IMR-90 (cell line): Measurements from ENCODE around the gene CEBPE. TPM values are rescaled to one million over a fixed set of nuclear protein-coding genes. Genes with fewer than 3 reads are reported as not detected.

Experiments
- microRNA-seq, 2 experiments: library from miRNA; stranded (forward) in 1 of 2; unstranded in 1 of 2; fragments of 10-50 nt in 1 of 2; fragments of <30 nt in 1 of 2; gene quantifications in 1 of 2; microRNA quantifications in 1 of 2; one replicate each; pipeline versions ENCODE3 to v1.1.0; 2013 to 2020; ENCODE audit not compliant: insufficient read depth in 1 of 2, insufficient read length in 1 of 2, unreplicated experiment in 1 of 2
- polyA plus RNA-seq, 3 experiments: library from polyadenylated mRNA; depleted of rRNA; stranded (reverse); fragments of >200 nt; gene quantifications; 2 replicates each; pipeline ENCODE4 v1.2.3, GENCODE V29; 2012; ENCODE audit warnings: low replicate concordance in 1 of 3
- small RNA-seq, 5 experiments: library from RNA; depleted of rRNA; stranded (forward); fragments of <200 nt; gene quantifications; one replicate each; pipeline ENCODE3, GENCODE V24; 2012
- total RNA-seq: library from RNA; depleted of rRNA; stranded (reverse); fragments of >200 nt; gene quantifications from 2 replicates; pipeline ENCODE4 v1.2.3, GENCODE V29; 2012; rRNA removed

CEBPE gene
- total and polyA plus RNA-seq, 2 of the 4 experiments (the other 2 are of a cell fraction), result 0.05 TPM; not detected in 1

Small RNA genes within 50 kb of the gene (microRNA-seq; reads per million reads assigned to microRNA genes)
- gene RNU6-1138P (ENCODE audit: insufficient read depth, insufficient read length), result not detected

Small RNA genes within 50 kb of the gene (small RNA-seq; reads per million reads assigned to genes)
- gene RNU6-1138P, result 0 reads per million in 5 experiments

Other genes with a start within 250 kb of the CEBPE start
- gene LRP10, start 247.5 kb downstream of the CEBPE start, total RNA-seq, result 19.4 and 25.1 TPM in 2 replicates
- 118 and 121 TPM in 2 replicates for gene LRP10, start 247.5 kb downstream of the CEBPE start, polyA plus RNA-seq (2012; rRNA removed)
- gene REM2, start 236.0 kb downstream of the CEBPE start, total RNA-seq, result under 0.01 TPM in 2 replicates
- 0.07 TPM in 1 of 2 replicates, not detected in the other for gene REM2, start 236.0 kb downstream of the CEBPE start, polyA plus RNA-seq (2012; rRNA removed)
- gene RBM23, start 200.1 kb downstream of the CEBPE start, total RNA-seq, result 375 and 830 TPM in 2 replicates
- gene RBM23, start 200.1 kb downstream of the CEBPE start, polyA plus RNA-seq (2012; rRNA removed), result 43.4 and 44.7 TPM in 2 replicates
- gene PRMT5, start 189.9 kb downstream of the CEBPE start, total RNA-seq, result 92.2 and 99.3 TPM in 2 replicates
- gene PRMT5, start 189.9 kb downstream of the CEBPE start, polyA plus RNA-seq (2012; rRNA removed), result 136 and 152 TPM in 2 replicates
- gene HAUS4, start 162.2 kb downstream of the CEBPE start, total RNA-seq, result 19.2 and 24.2 TPM in 2 replicates
- gene HAUS4, start 162.2 kb downstream of the CEBPE start, polyA plus RNA-seq (2012; rRNA removed), result 13.5 and 16.9 TPM in 2 replicates
- gene AJUBA, start 136.7 kb downstream of the CEBPE start, total RNA-seq, result 57.2 and 67.6 TPM in 2 replicates
- gene AJUBA, start 136.7 kb downstream of the CEBPE start, polyA plus RNA-seq (2012; rRNA removed), result 46.3 and 46.4 TPM in 2 replicates
- gene C14orf93, start 109.1 kb downstream of the CEBPE start, total RNA-seq, result 4.7 and 5.7 TPM in 2 replicates
- 4.7 and 5.4 TPM in 2 replicates for gene C14orf93, start 109.1 kb downstream of the CEBPE start, polyA plus RNA-seq (2012; rRNA removed)
- gene PSMB5, start 84.4 kb downstream of the CEBPE start, total RNA-seq, result 268 and 310 TPM in 2 replicates
- gene PSMB5, start 84.4 kb downstream of the CEBPE start, polyA plus RNA-seq (2012; rRNA removed), result 321 and 335 TPM in 2 replicates
- not detected in 2 replicates for gene PSMB11, start 77.0 kb downstream of the CEBPE start, total RNA-seq
- gene PSMB11, start 77.0 kb downstream of the CEBPE start, polyA plus RNA-seq (2012; rRNA removed), result not detected in 2 replicates
- 3.6 and 3.9 TPM in 2 replicates for gene CDH24, start 61.7 kb downstream of the CEBPE start, total RNA-seq
- gene CDH24, start 61.7 kb downstream of the CEBPE start, polyA plus RNA-seq (2012; rRNA removed), result 24.4 and 30.0 TPM in 2 replicates
- gene ACIN1, start 24.1 kb downstream of the CEBPE start, total RNA-seq, result 71.9 and 73.8 TPM in 2 replicates
- gene ACIN1, start 24.1 kb downstream of the CEBPE start, polyA plus RNA-seq (2012; rRNA removed), result 167 and 185 TPM in 2 replicates
- 61.9 and 83.7 TPM in 2 replicates for gene C14orf119, start 23.8 kb downstream of the CEBPE start, total RNA-seq
- 74.0 and 86.3 TPM in 2 replicates for gene C14orf119, start 23.8 kb downstream of the CEBPE start, polyA plus RNA-seq (2012; rRNA removed)
- 0.28 and 0.36 TPM in 2 replicates for gene CIROP, start 14.3 kb downstream of the CEBPE start, total RNA-seq
- 0.31 and 0.37 TPM in 2 replicates for gene CIROP, start 14.3 kb downstream of the CEBPE start, polyA plus RNA-seq (2012; rRNA removed)
- not detected in 2 replicates for gene SLC7A8, start 64.4 kb upstream of the CEBPE start, total RNA-seq
- 0.31 and 0.33 TPM in 2 replicates for gene SLC7A8, start 64.4 kb upstream of the CEBPE start, polyA plus RNA-seq (2012; rRNA removed)
- not detected in 2 replicates for gene RNF212B, start 118.7 kb upstream of the CEBPE start, total RNA-seq
- gene RNF212B, start 118.7 kb upstream of the CEBPE start, polyA plus RNA-seq (2012; rRNA removed), result not detected in 2 replicates
- gene HOMEZ, start 166.9 kb upstream of the CEBPE start, total RNA-seq, result 5.8 and 7.7 TPM in 2 replicates
- 9.7 and 10.3 TPM in 2 replicates for gene HOMEZ, start 166.9 kb upstream of the CEBPE start, polyA plus RNA-seq (2012; rRNA removed)
- 1.1 and 1.3 TPM in 2 replicates for gene PPP1R3E, start 183.6 kb upstream of the CEBPE start, total RNA-seq
- 2.5 and 3.5 TPM in 2 replicates for gene PPP1R3E, start 183.6 kb upstream of the CEBPE start, polyA plus RNA-seq (2012; rRNA removed)
- gene BCL2L2, start 187.6 kb upstream of the CEBPE start, total RNA-seq, result 14.5 and 16.9 TPM in 2 replicates
- gene BCL2L2, start 187.6 kb upstream of the CEBPE start, polyA plus RNA-seq (2012; rRNA removed), result 30.6 and 40.9 TPM in 2 replicates
- gene PABPN1, start 202.2 kb upstream of the CEBPE start, total RNA-seq, result 74.4 and 104 TPM in 2 replicates
- 192 and 211 TPM in 2 replicates for gene PABPN1, start 202.2 kb upstream of the CEBPE start, polyA plus RNA-seq (2012; rRNA removed)
- 6.4 and 6.6 TPM in 2 replicates for gene SLC22A17, start 233.6 kb upstream of the CEBPE start, total RNA-seq
- 35.6 and 36.0 TPM in 2 replicates for gene SLC22A17, start 233.6 kb upstream of the CEBPE start, polyA plus RNA-seq (2012; rRNA removed)
- gene EFS, start 245.9 kb upstream of the CEBPE start, total RNA-seq, result 2.2 and 2.5 TPM in 2 replicates
- 11.6 and 13.3 TPM in 2 replicates for gene EFS, start 245.9 kb upstream of the CEBPE start, polyA plus RNA-seq (2012; rRNA removed)